ENCODE measurements around the gene OR2V2. TPM values are rescaled to one million over a fixed set of nuclear protein-coding genes. Genes with fewer than 3 reads are reported as not detected.

Gene OR2V2
- total RNA-seq, 1 experiment from 2014 or later = not detected

DNA sequence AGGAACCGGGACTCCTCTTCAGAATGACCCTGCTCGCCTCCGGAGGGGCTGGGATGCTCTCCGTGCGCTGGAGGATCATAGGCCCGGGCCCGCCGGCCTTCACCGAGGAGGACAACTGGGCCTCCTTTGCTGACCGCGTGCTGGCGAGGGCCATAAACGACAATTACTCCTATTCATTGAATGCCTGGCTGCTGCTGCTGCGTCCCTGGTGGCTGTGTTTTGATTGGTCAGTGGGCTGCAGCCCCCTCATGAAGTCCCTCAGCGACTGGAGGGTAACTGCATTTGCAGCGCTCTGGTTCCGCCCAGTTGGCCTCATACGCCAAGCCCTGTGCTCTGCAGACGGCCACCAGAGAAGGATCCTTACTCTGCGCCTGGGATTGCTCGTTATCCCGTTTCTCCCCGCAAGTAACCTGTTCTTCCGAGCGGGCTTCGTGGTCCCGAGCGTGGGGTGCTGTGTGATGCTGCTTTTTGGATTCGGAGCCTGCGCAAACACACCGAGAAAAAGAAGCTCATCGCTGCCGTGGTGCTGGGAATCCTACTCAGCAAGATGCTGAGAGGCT lies 33.0 kb upstream of the OR2V2 start:
- Histone ChIP-seq H3K9me3 (ENCODE audit: control insufficient read depth, low read depth, low read length) (no peaks in the 10 kb centered on the region), H3K4me2 (ENCODE audit: insufficient read depth, insufficient read length, low read length) (peak overlapping the region; percentile 67), H3K79me1 (ENCODE audit: insufficient read depth, low read depth, low read length, poor library complexity, severe bottlenecking) (no peaks in the 10 kb centered on the region), H3K79me2 (ENCODE audit: insufficient read depth, low read length) (no peaks in the 10 kb centered on the region), H3K23ac (ENCODE audit: insufficient read length, low read depth, low read length) (no peak overlapping the region), H3K4me1 (ENCODE audit: insufficient read depth, low read length) (peaks cover 3% of the 10 kb centered on the region; the same call in 1 of the 2 replicates), H2BK15ac (ENCODE audit: low read depth, low read length) (no peak overlapping the region), H4K91ac (ENCODE audit: insufficient read length, low read depth, low read length) (no peak overlapping the region), H3K4ac (ENCODE audit: low read depth, low read length) (no peak overlapping the region), H3K27ac (ENCODE audit: insufficient read length, low read depth, low read length) (no peak overlapping the region), H2AFZ (ENCODE audit: low read length) (no peak overlapping the region), H2BK12ac (ENCODE audit: insufficient read length, low read depth, low read length) (no peak overlapping the region), H2BK20ac (ENCODE audit: low read depth, low read length, poor library complexity, severe bottlenecking) (no peak overlapping the region), H2BK120ac (ENCODE audit: low read depth, low read length, poor library complexity, severe bottlenecking) (no peak overlapping the region), H3K9ac (ENCODE audit: extremely low read depth, insufficient read length, low read length) (no peak overlapping the region), H2AK5ac (ENCODE audit: insufficient read length, low read length) (no peak overlapping the region), H3T11ph (ENCODE audit: low read length) (no peak overlapping the region), H4K8ac (replicated peaks; ENCODE audit: insufficient read length, low read depth, low read length) (no peak overlapping the region), H3K56ac (ENCODE audit: insufficient read length, low read depth, low read length) (no peak overlapping the region), H4K20me1 (ENCODE audit: control insufficient read depth, insufficient read depth, insufficient read length) (no peaks in the 10 kb centered on the region), H2BK5ac (ENCODE audit: insufficient read length, low read length) (no peak overlapping the region), H3K27me3 (ENCODE audit: insufficient read depth, low read length) (peaks cover 2% of the 10 kb centered on the region; the same call in 1 of the 2 replicates), H3K14ac (ENCODE audit: insufficient read depth, low read length) (no peak overlapping the region), H3K23me2 (ENCODE audit: insufficient read length, low read depth, low read length, poor library complexity, severe bottlenecking) (peaks cover 10% of the 10 kb centered on the region), H3K18ac (ENCODE audit: insufficient read length, low read depth, low read length) (no peak overlapping the region), H4K5ac (ENCODE audit: insufficient read length, low read depth, low read length) (no peak overlapping the region)
- Mint-ChIP-seq H3K4me3 (peak overlapping the region; percentile 65 to 71), H3K27me3 (ENCODE audit: low read depth) (peaks cover 89% of the 10 kb centered on the region), H3K27ac (no peak overlapping the region), H3K9me3 (peaks cover 9 to 12% of the 10 kb centered on the region in 2 experiments; a peak in 4 of 5 replicates), H3K4me1 (peaks cover 26 to 28% of the 10 kb centered on the region in 2 experiments), H3K36me3 (ENCODE audit: insufficient read depth in 1 of 3, low read depth in 3 of 3) (peaks cover 0 to 8% (median 2%) of the 10 kb centered on the region in 3 experiments; a peak in 4 of 7 replicates)
- WGBS (ENCODE audit: extremely low coverage, insufficient read length, low lambda C conversion rate) = no CpG with 5 or more reads among the region's 33 CpGs
- TF ChIP-seq CTCF (conservative IDR thresholded peaks at IDR 0.05) = no peak
- peak; percentile 52 for DNase-seq

All from H9 (cell line).